ENCODE results near the gene PPP1R9A.

PPP1R9A gene

DNA sequence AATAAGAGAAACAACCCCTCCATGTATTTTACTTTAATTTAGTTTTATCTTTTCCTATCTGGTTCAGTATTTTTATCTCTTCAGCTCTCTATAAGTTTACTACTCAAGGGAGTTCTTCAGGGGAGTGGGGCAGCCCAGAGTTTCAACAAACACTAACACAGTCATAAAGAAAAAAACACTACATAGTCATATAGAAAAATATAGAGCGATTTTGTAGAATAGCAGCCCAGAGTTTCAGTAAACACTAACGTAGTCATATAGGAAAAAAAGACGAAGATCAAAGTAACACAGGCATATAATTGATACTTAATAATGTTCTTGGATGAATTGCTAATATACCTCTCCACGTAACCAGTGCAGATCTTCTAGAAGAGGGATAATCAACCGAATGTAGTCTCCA is 362.2 kb downstream of the PPP1R9A start:
- no peak for DNase-seq

- DNase-seq, result no peak
Observed at GRCh38 chr7:95276114-95276513, 368.7 kb downstream of the PPP1R9A start.

DNA sequence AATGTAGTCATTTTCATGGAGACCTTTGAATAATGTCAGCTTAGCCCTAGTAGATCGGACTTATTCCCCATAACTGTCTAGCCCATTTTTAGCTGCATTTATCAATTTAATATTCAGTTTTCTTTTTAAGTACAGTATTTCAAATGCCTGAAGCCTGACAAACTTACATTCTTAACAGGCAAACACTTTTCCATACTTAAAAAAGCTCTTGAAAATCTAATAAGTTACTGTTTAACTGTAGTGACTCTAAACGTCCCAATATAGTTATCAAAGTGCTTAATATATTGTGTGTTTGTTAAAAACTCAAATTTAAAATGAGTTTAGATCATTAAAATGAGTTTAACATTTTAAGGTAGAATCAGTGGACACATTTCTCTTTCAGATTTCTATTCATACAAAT is 372.0 kb downstream of the PPP1R9A start:
- DNase-seq, result no peak

DNA sequence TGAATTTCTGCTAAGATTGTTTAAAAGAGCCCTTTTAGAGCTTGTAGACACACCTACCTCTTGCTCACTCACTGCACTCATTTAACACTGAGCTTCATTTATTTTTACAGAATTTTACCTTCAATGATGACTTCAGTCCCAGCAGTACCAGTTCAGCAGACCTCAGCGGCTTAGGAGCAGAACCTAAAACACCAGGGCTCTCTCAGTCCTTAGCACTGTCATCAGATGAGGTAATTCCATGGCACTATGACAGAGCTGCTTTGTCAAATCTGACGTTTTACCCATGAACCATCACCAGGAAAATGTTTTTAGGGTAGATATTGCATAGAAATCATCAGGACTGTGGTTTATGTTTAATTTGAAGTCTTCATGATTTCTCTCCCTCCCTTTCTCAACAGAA is 378.7 kb downstream of the PPP1R9A start:
- no peak for DNase-seq

DNA sequence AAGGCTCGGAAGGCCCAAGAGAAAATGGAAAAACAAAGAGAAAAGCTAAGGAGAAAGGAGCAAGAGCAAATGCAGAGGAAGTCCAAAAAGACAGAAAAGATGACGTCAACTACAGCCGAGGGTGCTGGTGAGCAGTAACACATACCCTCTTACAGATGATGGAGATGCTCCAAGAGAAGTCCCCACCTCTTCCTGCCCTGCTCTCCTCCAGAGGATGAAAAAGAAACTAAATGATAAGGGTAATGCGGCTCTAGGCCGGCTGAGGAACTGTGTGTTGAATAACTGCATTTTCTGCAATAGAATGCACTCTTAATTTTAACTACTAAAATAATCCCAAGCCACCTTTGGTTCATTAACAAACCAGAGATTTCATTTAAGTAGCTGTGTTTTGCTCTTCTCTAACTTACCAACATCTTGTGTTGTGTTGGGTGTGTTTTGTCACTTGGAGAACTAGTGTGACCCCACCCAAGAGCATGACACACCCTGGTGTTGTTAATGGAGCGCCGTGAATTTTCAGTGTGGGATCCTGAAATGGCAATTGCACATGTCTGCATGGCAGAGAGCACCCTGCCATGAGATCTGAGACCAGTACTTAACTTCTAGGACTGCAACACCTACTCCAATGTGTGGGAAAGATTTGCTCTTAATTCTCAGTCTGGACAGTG is 382.9 kb downstream of the PPP1R9A start:
- DNase-seq, result no peak

GRCh38 chr7:95295397-95295796 is 388.0 kb downstream of the PPP1R9A start:
- DNase-seq, result no peak

- no peak for DNase-seq
Observed at GRCh38 chr7:95296456-95296855, 389.1 kb downstream of the PPP1R9A start.

GRCh38 chr7:95297041-95297440 is 389.6 kb downstream of the PPP1R9A start:
- DNase-seq, result no peak

- no peak for DNase-seq
Observed at GRCh38 chr7:95298091-95298490, 390.7 kb downstream of the PPP1R9A start.

DNA sequence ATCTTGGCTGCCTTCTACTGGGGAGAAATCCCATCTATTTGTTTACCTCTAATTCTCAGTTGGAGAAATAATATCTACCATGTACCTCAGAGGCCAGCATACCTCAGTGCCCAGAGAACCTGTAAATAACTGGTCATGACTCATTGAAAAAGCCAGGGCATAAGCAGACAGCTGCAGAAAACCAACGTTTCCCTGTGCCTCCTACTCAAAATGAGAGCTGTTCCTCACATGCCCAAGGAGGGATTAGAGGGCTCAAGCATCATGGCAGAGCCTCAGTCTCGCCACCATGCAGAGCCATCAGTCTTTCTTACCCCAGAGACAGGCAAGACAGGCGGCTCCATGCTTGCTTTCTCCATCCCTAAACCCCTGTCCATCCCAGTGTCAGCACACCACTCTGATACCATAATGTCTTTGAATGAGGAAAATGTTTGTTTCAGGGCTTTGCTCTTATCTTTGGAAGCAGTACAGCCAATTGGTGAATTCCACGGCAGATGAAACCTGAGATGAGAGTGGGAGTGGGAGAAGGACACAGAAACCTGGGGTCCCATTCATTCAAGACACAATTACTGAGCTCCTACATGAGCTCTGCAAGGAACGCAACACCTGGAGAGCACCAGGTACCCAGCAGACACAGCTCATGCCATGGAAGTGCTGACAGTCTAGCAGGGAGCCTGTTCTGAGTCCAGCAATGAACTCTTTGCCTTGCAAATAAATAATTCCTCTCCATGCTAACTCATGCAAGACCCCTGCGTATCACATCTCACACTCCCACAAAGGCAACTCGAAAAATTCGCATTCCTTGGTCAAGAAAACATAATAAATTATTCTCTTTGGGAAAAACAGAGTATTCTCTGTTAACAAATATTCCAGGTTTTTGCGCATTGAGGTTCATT is 395.9 kb downstream of the PPP1R9A start:
- no peak for DNase-seq

- DNase-seq, result no peak
Observed at GRCh38 chr7:95304990-95305389, 397.6 kb downstream of the PPP1R9A start.

- DNase-seq, result no peak
Observed at GRCh38 chr7:95309951-95310350, 402.6 kb downstream of the PPP1R9A start.

- no peak for DNase-seq
Observed at GRCh38 chr7:95311389-95311788, 404.0 kb downstream of the PPP1R9A start.

- no peak for DNase-seq
Observed at GRCh38 chr7:95312561-95312960, 405.2 kb downstream of the PPP1R9A start.

DNA sequence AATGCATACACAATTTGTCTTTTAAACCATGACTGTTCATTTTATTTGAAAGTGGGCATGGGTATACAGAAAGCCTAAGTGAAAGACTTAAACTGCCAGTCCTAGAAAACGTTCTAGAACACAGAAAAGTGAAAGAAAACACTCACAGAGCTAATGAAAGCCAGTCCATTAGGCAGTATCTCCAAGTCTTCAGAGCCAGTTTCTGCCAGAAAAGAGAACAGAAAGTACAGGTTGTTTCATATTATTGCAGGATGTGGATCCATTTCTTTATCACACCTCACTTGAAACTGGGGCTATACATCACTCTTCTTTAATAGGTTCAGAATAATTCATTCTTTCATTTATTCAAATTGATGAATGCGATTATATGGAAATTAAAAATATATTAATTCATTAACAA is 409.2 kb downstream of the PPP1R9A start:
- DNase-seq, result no peak

- DNase-seq, result no peak
Observed at GRCh38 chr7:95317546-95317945, 410.2 kb downstream of the PPP1R9A start.

- DNase-seq, result no peak
Observed at GRCh38 chr7:95317966-95318365, 410.6 kb downstream of the PPP1R9A start.

GRCh38 chr7:95318501-95319100 is 411.2 kb downstream of the PPP1R9A start:
- DNase-seq, result peak; percentile 43

DNA sequence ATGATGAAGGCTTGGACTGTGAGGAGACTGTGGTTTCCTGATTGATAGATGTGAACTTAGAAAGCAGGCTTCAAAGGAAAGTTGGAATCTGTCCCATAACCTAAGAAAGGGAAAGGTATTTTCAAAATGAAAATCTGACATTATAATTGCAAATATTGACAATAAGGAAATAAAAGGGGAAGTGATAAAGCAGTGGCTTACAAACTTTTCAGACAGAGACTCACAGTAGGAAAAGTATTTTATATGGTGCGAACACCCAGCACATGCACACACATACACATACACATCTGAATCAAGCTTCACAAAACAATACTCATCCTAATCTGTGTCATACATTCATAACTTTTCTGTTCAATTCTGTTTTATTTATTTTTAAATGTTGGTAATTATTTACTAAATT is 412.2 kb downstream of the PPP1R9A start:
- no peak for DNase-seq

GRCh38 chr7:95320651-95321050 is 413.3 kb downstream of the PPP1R9A start:
- no peak for DNase-seq

- DNase-seq, result no peak
Observed at GRCh38 chr7:95321720-95322119, 414.3 kb downstream of the PPP1R9A start.

DNA sequence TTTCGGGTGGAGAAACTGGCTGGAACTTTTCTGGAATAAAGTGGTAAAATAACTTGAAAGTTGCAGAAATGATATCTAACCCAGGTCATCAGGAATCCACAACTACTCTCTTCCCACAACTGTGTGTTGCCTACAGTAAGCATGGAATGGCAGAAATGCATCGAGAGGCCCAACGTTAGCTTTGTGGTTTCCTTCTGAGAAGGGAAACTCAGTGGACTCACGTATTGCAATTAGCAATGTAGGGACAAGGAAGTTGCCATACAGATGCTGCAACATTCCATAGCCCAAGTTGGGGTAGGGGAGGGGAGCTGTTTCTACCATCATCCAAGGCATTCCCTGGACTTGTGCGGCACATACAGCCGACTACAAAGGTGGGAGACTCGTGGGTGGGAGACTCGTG is 415.0 kb downstream of the PPP1R9A start:
- no peak for DNase-seq

DNA sequence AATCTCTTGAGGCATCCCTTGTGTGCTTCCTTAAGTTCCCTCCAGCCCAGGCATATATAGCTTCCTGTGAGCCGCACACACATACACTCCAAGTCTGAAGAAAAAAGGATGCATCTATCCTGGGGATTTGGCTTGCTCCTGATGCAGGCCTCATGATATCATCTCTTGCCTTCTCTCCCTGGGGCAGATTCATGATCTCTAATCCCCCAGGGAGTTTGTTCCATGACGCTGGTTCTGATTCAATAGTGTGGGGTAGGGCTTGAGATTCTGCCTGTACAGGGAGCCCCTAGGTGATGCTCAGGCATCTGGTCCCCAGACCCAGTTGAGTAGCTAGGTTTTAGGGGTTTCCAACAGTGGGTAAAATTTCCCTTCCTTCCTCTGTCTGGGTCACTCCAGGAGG is 415.5 kb downstream of the PPP1R9A start:
- no peak for DNase-seq
